Peyer's patch (tissue), 4 donors: ENCODE measurements around the gene EYS. TPM values are rescaled to one million over a fixed set of nuclear protein-coding genes. Genes with fewer than 3 reads are reported as not detected.

ENCODE experiments used
- DNase-seq, 3 donors: peaks; one replicate each; pipeline ENCODE4 v3.0.0-alpha.2; 2017 to 2019
- H3K27ac ChIP-seq, 4 donors: fragments of 200-600 bp; sonication (generic); one replicate each; pipeline ENCODE4 v1.5.1; 2016 to 2019
- H3K27me3 ChIP-seq, 2 donors: fragments of 200-600 bp; sonication (generic); one replicate each; pipeline ENCODE4 v1.5.1; 2019
- H3K36me3 ChIP-seq, 3 donors: fragments of 200-600 bp; sonication (generic); one replicate each; pipeline ENCODE4 v1.5.1; 2016 to 2019
- H3K4me1 ChIP-seq, 4 donors: fragments of 200-600 bp; sonication (generic); one replicate each; pipeline ENCODE4 v1.5.1; 2016 to 2019
- H3K4me3 ChIP-seq, 4 donors: fragments of 200-600 bp; sonication (generic); 1 replicate in 3 of 4; 2 replicates in 1 of 4; pipeline ENCODE4 v1.5.1; 2016 to 2019; ENCODE audit warnings: mild to moderate bottlenecking in 1 of 4
- H3K9me3 ChIP-seq, 4 donors: fragments of 200-600 bp; sonication (generic); one replicate each; pipeline ENCODE4 v1.5.1; 2016 to 2019; ENCODE audit warnings: mild to moderate bottlenecking in 1 of 4
- POLR2A ChIP-seq, 2 donors: fragments of 450-650 bp; IDR thresholded peaks; one replicate each; pipeline ENCODE4 v1.5.1; 2017; ENCODE audit warnings: antibody characterized with exemption in 2 of 2, mild to moderate bottlenecking in 2 of 2, moderate library complexity in 2 of 2
- total RNA-seq, 4 donors: library from RNA; depleted of rRNA; stranded (reverse); fragments of >200 nt; gene quantifications; one replicate each; pipeline ENCODE4 v1.1.0, GENCODE V29; 2016
- TF ChIP-seq, protein P1 (sequence below), 6 experiments: fragments of 450-650 bp in 4 of 6; fragments of 200-600 bp in 2 of 6; sonication (generic) in 1 of 6; IDR thresholded peaks; one replicate each; pipeline ENCODE4 v1.5.1; 2017 to 2019; ENCODE audit warnings: antibody characterized with exemption in 6 of 6, mild to moderate bottlenecking in 3 of 6, moderate library complexity in 1 of 6

The EYS gene
- total RNA-seq, 4 donors from 2014 or later = 0.13 to 1.5 (median 0.35) TPM; not detected in 1

DNA sequence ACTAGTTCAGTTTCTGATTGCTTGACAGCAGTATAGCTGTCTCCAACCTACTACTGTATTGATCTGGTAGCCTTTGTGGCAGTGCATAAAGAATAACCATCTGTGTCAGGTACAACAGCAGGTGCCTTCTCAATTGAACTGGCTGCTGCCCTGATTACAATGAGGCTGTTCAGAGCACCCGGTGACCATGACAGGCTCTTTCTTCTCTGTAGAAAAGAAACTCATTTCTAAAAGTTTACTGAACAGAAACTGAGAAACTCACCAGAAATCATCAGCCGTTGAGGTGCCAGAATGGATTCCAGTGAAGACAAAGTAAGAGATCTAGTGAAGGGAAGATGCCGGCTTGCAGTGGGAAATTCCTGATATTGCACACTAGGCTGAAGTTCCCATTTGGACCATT is 1117.1 kb downstream of the EYS start:
- Histone ChIP-seq H3K27ac (no peak overlapping the region), H3K27me3 (no peaks in the 10 kb centered on the region), H3K4me1 (no peaks in the 10 kb centered on the region), H3K9me3 (no peaks in the 10 kb centered on the region), H3K36me3 (no peaks in the 10 kb centered on the region), H3K4me3 (no peak overlapping the region)
- no peak for DNase-seq
- TF ChIP-seq, protein P1, sequence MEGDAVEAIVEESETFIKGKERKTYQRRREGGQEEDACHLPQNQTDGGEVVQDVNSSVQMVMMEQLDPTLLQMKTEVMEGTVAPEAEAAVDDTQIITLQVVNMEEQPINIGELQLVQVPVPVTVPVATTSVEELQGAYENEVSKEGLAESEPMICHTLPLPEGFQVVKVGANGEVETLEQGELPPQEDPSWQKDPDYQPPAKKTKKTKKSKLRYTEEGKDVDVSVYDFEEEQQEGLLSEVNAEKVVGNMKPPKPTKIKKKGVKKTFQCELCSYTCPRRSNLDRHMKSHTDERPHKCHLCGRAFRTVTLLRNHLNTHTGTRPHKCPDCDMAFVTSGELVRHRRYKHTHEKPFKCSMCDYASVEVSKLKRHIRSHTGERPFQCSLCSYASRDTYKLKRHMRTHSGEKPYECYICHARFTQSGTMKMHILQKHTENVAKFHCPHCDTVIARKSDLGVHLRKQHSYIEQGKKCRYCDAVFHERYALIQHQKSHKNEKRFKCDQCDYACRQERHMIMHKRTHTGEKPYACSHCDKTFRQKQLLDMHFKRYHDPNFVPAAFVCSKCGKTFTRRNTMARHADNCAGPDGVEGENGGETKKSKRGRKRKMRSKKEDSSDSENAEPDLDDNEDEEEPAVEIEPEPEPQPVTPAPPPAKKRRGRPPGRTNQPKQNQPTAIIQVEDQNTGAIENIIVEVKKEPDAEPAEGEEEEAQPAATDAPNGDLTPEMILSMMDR (IDR thresholded peaks at IDR 0.05) = no peak
- TF ChIP-seq POLR2A (IDR thresholded peaks at IDR 0.05) = no peak

DNA sequence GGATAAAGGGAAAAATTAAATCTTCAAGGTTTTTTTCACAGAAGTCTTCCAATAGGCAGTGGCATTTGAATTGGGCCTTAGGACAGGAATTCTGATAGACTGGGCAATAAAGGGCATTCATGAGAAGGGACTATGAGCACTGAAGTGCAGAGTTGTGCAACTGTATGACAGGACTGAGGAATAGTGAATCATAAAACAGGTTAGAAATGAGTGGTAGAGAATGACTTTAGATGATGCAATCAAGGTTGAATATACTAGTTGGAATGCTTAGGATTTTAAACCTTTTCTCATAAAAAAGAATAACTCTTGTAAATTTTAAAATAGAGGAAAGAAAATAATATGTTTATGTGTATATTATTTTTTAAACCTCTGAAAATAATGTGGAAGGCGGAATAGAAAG is 1126.7 kb downstream of the EYS start:
- no peak overlapping the region for H3K4me3 ChIP-seq
- no peaks in the 10 kb centered on the region for H3K4me1 ChIP-seq
- H3K27ac ChIP-seq = no peak overlapping the region
- DNase-seq = no peak
- H3K36me3 ChIP-seq = no peaks in the 10 kb centered on the region
- no peak for TF ChIP-seq POLR2A (IDR thresholded peaks at IDR 0.05)
- TF ChIP-seq, protein P1 (IDR thresholded peaks at IDR 0.05) = no peak
- H3K27me3 ChIP-seq = no peaks in the 10 kb centered on the region
- H3K9me3 ChIP-seq = no peaks in the 10 kb centered on the region

DNA sequence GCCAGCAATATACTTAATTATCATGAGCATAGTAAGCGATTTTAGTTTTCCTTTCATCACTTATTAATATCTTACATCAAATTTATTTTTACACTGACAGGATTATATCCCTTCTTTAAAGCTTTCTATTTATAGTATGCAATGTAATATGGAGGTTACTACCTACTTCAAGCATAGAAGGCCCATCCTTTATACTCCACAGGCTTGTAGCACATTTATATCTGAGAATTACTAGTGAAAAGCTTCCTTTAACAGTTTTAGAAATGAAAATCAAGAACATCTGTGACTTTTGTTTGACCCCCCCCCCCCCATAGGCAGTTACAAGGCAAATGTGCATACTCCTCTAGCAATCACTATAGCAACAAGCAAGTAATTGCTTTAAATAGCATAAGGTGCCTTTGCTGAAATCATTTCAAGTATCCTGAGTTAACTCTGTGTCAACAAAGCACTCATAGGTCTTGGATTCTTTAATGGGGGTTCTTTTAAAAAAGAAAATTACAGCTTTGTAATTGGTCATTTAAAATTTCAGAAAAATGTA is 1153.7 kb downstream of the EYS start:
- Histone ChIP-seq H3K27ac (no peak overlapping the region), H3K4me1 (no peaks in the 10 kb centered on the region), H3K27me3 (no peaks in the 10 kb centered on the region), H3K4me3 (no peak overlapping the region), H3K9me3 (no peaks in the 10 kb centered on the region), H3K36me3 (no peaks in the 10 kb centered on the region)
- no peak for DNase-seq
- TF ChIP-seq, protein P1 (IDR thresholded peaks at IDR 0.05) = no peak
- TF ChIP-seq POLR2A (IDR thresholded peaks at IDR 0.05) = no peak

DNA sequence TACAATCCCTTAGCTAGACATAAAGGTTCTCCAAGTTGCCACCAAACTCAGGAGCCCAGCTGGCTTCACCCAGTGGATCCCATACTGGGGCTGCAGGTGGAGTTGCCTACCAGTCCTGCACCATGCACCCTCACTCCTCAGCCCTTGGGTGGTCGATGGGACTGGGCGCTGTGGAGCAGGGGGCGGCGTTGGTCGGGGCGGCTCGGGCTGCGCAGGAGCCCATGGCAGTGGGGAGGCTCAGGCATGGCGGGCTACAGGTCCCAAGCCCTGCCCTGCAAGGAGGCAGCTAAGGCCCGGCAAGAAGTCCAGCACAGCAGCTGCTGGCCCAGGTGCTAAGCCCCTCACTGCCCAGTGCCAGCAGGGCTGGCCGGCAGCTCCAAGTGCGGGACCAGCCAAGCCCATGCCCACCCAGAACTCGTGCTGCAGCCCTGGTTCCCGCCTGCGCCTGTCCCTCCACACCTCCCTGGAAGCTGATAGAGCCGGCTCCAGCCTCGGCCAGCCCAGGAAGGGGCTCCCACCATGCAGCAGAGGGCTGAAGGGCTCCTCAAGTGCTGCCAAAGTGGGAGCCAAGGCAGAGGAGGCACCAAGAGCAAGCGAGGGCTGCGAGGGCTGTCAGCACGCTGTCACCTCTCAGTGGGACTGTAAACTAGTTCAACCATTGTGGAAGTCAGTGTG is 1159.3 kb downstream of the EYS start:
- H3K27me3 ChIP-seq = no peaks in the 10 kb centered on the region
- no peaks in the 10 kb centered on the region for H3K4me1 ChIP-seq
- H3K36me3 ChIP-seq = no peaks in the 10 kb centered on the region
- no peak for DNase-seq
- peaks cover 0 to 5% (median 0%) of the 10 kb centered on the region in 4 donors for H3K9me3 ChIP-seq
- no peak overlapping the region for H3K4me3 ChIP-seq
- no peak overlapping the region for H3K27ac ChIP-seq
- TF ChIP-seq, protein P1 (IDR thresholded peaks at IDR 0.05) = no peak
- no peak for TF ChIP-seq POLR2A (IDR thresholded peaks at IDR 0.05)

DNA sequence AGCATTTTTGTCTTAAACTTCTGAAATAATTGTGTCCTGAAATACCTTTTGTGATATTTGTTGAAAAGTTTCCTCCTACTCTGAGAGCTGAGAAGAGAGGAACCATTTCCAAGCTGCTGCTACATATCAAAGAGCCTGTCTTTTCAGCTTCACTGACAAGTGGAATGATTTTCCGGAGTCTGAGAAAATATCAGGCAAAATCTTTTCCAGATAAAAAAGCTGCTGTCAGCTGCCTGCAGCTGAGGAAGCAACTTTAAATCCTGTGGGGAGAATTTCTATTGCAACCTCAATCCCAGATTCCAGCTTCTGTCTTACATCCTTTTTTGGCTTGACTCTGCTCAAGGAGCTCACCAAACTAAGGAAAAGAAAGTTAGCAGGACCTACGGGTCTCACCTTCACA is 1167.1 kb downstream of the EYS start:
- Histone ChIP-seq H3K9me3 (no peaks in the 10 kb centered on the region), H3K27ac (no peak overlapping the region), H3K4me1 (no peaks in the 10 kb centered on the region), H3K4me3 (no peak overlapping the region), H3K36me3 (no peaks in the 10 kb centered on the region), H3K27me3 (no peaks in the 10 kb centered on the region)
- no peak for TF ChIP-seq POLR2A (IDR thresholded peaks at IDR 0.05)
- TF ChIP-seq, protein P1 (IDR thresholded peaks at IDR 0.05) = no peak
- DNase-seq = no peak
